HCT116 (cell line): Measurements from ENCODE around the gene TES. TPM values are rescaled to one million over a fixed set of nuclear protein-coding genes. Genes with fewer than 3 reads are reported as not detected.

Experiments used
- ATAC-seq: fragments of 200-7000 bp; cut with Tn5 transposase; 2 replicates; pipeline ENCODE4 v1.9.1; 2020; ENCODE audit warnings: mild to moderate bottlenecking, moderate library complexity
- BruUV-seq: library from RNA; stranded (reverse); fragments of 400-500 nt; replicated peaks from 2 replicates; lab custom pipeline; 2021; lab: Mats Ljungman, UMichigan
- CTCF ChIA-PET: fragments of 300-600 bp; sonication (Branson Sonifier 250); formaldehyde crosslinking; loops from one replicate; lab custom pipeline; 2021; ENCODE audit warnings: antibody characterized with exemption; lab: Charles Lee
- POLR2A ChIA-PET: fragments of 300-600, 350-600 bp; sonication (Branson Sonifier 250); formaldehyde crosslinking; loops from one replicate; lab custom pipeline; 2021; ENCODE audit warnings: antibody characterized with exemption; lab: Charles Lee
- RAD21 ChIA-PET, 2 experiments: fragments of 300-600 bp; sonication (Branson Sonifier 250); formaldehyde crosslinking; loops; one replicate each; lab custom pipeline; 2023; ENCODE audit warnings: low total read pairs in 2 of 2; ENCODE audit not compliant: uncharacterized antibody in 2 of 2, unreplicated experiment in 2 of 2, low non-redundant PET in 1 of 2; lab: Charles Lee
- DNase-seq: peaks from one replicate; pipeline ENCODE4 v3.0.0-alpha.2; 2010; ENCODE audit warnings: low read depth, low spot score
- H2AFZ ChIP-seq: fragments of 200-600 bp; shearing (Covaris generic), sonication (generic); 2 replicates; pipeline ENCODE4 v1.6.1; 2017; ENCODE audit warnings: low read depth, mixed run types, mixed read lengths, antibody characterized with exemption, low read length; ENCODE audit not compliant: poor library complexity, severe bottlenecking
- H3K27ac ChIP-seq: 2 replicates; pipeline ENCODE4 v1.5.1; 2012; ENCODE audit warnings: low read depth, low read length
- H3K27me3 ChIP-seq: fragments of 200-600 bp; sonication (generic); 2 replicates; pipeline ENCODE4 v1.6.1; 2016; ENCODE audit warnings: mixed run types, low read length, mixed read lengths; ENCODE audit not compliant: insufficient read depth
- H3K36me3 ChIP-seq, 2 experiments: fragments of 200-500 bp in 1 of 2; fragments of 200-600 bp in 1 of 2; sonication (Bioruptor generic) in 1 of 2; sonication (generic) in 1 of 2; 2 replicates each; pipeline versions ENCODE4 v1.5.1 to v1.6.1; 2014 to 2016; ENCODE audit warnings: low read length in 2 of 2, inconsistent platforms in 1 of 2, mixed read lengths in 1 of 2, mixed run types in 1 of 2; ENCODE audit not compliant: insufficient read depth in 2 of 2, control insufficient read depth in 1 of 2
- H3K4me1 ChIP-seq, 2 experiments: fragments of 200-600 bp in 1 of 2; sonication (generic) in 1 of 2; 2 replicates each; pipeline versions ENCODE4 v1.5.1 to v1.6.1; 2012 to 2017; ENCODE audit warnings: low read length in 2 of 2, inconsistent platforms in 1 of 2, mild to moderate bottlenecking in 1 of 2, mixed read lengths in 1 of 2, mixed run types in 1 of 2, moderate library complexity in 1 of 2; ENCODE audit not compliant: insufficient read depth in 2 of 2, control insufficient read depth in 1 of 2
- H3K4me2 ChIP-seq: fragments of 200-600 bp; sonication (generic); 2 replicates; pipeline ENCODE4 v1.6.1; 2017; ENCODE audit warnings: mixed run types, low read length, mixed read lengths
- H3K4me3 ChIP-seq, 2 experiments: fragments of 200-600 bp in 1 of 2; sonication (generic) in 1 of 2; replicated peaks in 1 of 2; 2 replicates each; pipeline ENCODE4 v1.5.1; 2011 to 2016; ENCODE audit warnings: low read length in 2 of 2, control low read depth in 1 of 2, low read depth in 1 of 2, mild to moderate bottlenecking in 1 of 2, mixed read lengths in 1 of 2, mixed run types in 1 of 2
- H3K79me2 ChIP-seq: fragments of 200-600 bp; sonication (generic); 2 replicates; pipeline ENCODE4 v1.6.1; 2017; ENCODE audit warnings: mild to moderate bottlenecking, mixed run types, low read length, moderate library complexity, mixed read lengths; ENCODE audit not compliant: insufficient read depth
- H3K9ac ChIP-seq: fragments of 200-600 bp; sonication (generic); 2 replicates; pipeline ENCODE4 v1.6.1; 2016; ENCODE audit warnings: low read length, mixed read lengths
- H3K9me2 ChIP-seq: fragments of 200-600 bp; sonication (generic), shearing (Covaris generic); 2 replicates; pipeline ENCODE4 v1.6.1; 2017; ENCODE audit warnings: mixed run types, mild to moderate bottlenecking, moderate library complexity; ENCODE audit not compliant: insufficient read depth
- H3K9me3 ChIP-seq, 2 experiments: fragments of 200-500 bp in 1 of 2; fragments of 200-600 bp in 1 of 2; sonication (Bioruptor generic) in 1 of 2; sonication (generic) in 1 of 2; 2 replicates each; pipeline ENCODE4 v1.6.1; 2014 to 2017; ENCODE audit warnings: low read length in 2 of 2, mixed read lengths in 2 of 2, inconsistent platforms in 1 of 2, low read depth in 1 of 2, mild to moderate bottlenecking in 1 of 2, mixed run types in 1 of 2, moderate library complexity in 1 of 2; ENCODE audit not compliant: control insufficient read depth in 1 of 2, insufficient read depth in 1 of 2
- H4K20me1 ChIP-seq: fragments of 200-600 bp; sonication (generic), shearing (Covaris generic); 2 replicates; pipeline ENCODE4 v1.6.1; 2017; ENCODE audit warnings: mixed run types, mild to moderate bottlenecking, moderate library complexity; ENCODE audit not compliant: insufficient read depth
- ATF3 ChIP-seq: IDR thresholded peaks from 2 replicates; pipeline ENCODE4 v1.6.1; 2012
- CBX3 ChIP-seq: IDR thresholded peaks from 2 replicates; pipeline ENCODE4 v1.6.1; 2012; ENCODE audit warnings: low read depth
- CEBPB ChIP-seq: IDR thresholded peaks from 2 replicates; pipeline ENCODE4 v1.6.1; 2012; ENCODE audit warnings: low read depth
- EGR1 ChIP-seq: IDR thresholded peaks from 2 replicates; pipeline ENCODE4 v1.6.1; 2012; ENCODE audit warnings: low read depth
- ELF1 ChIP-seq: IDR thresholded peaks from 2 replicates; pipeline ENCODE4 v1.6.1; 2012; ENCODE audit warnings: low read depth, borderline replicate concordance
- EZH2 ChIP-seq: fragments of 200-600 bp; sonication (generic); IDR thresholded peaks from 2 replicates; pipeline ENCODE4 v1.6.1; 2017; ENCODE audit warnings: antibody characterized with exemption, mixed run types
- EZH2phosphoT487 ChIP-seq: fragments of 200-600 bp; IDR thresholded peaks from 2 replicates; pipeline ENCODE4 v1.6.1; 2018; ENCODE audit warnings: antibody characterized with exemption, borderline replicate concordance
- FOSL1 ChIP-seq: IDR thresholded peaks from 2 replicates; pipeline ENCODE4 v1.6.1; 2012; ENCODE audit warnings: low read depth
- JUND ChIP-seq: IDR thresholded peaks from 2 replicates; pipeline ENCODE4 v1.6.1; 2012
- MAX ChIP-seq: IDR thresholded peaks from 2 replicates; pipeline ENCODE4 v1.6.1; 2012
- POLR2A ChIP-seq: IDR thresholded peaks from 2 replicates; pipeline ENCODE4 v1.7.0; 2011; ENCODE audit warnings: borderline replicate concordance; ENCODE audit not compliant: insufficient read depth, insufficient read length; ENCODE audit errors: extremely low read depth
- RAD21 ChIP-seq: IDR thresholded peaks from 2 replicates; pipeline ENCODE4 v1.6.1; 2012; ENCODE audit warnings: low read depth, mild to moderate bottlenecking
- REST ChIP-seq: IDR thresholded peaks from 2 replicates; pipeline ENCODE4 v1.6.1; 2012; ENCODE audit warnings: low read depth
- SIN3A ChIP-seq: IDR thresholded peaks from 2 replicates; pipeline ENCODE4 v1.6.1; 2012; ENCODE audit warnings: low read depth
- SP1 ChIP-seq: IDR thresholded peaks from 2 replicates; pipeline ENCODE4 v1.6.1; 2012; ENCODE audit warnings: low read depth
- SRF ChIP-seq: IDR thresholded peaks from 2 replicates; pipeline ENCODE4 v1.6.1; 2012; ENCODE audit warnings: low read depth
- TCF7L2 ChIP-seq: IDR thresholded peaks from 2 replicates; pipeline ENCODE4 v1.7.0; 2011; ENCODE audit warnings: borderline replicate concordance, inconsistent platforms; ENCODE audit not compliant: insufficient read depth, insufficient read length; ENCODE audit errors: extremely low read depth
- YY1 ChIP-seq: IDR thresholded peaks from 2 replicates; pipeline ENCODE4 v1.6.1; 2011; ENCODE audit warnings: low read length, low read depth, moderate library complexity, mild to moderate bottlenecking; ENCODE audit not compliant: insufficient replicate concordance; ENCODE audit errors: extremely low read depth
- ZBTB33 ChIP-seq: IDR thresholded peaks from 2 replicates; pipeline ENCODE4 v1.6.1; 2011; ENCODE audit warnings: mild to moderate bottlenecking, low read length, moderate library complexity; ENCODE audit not compliant: insufficient replicate concordance; ENCODE audit errors: extremely low read depth
- ZFX ChIP-seq: fragments of 450-650 bp; IDR thresholded peaks from 2 replicates; pipeline ENCODE4 v1.6.1; 2017
- ZNF274 ChIP-seq: fragments of 200-500 bp; sonication (Bioruptor generic); IDR thresholded peaks from 2 replicates; pipeline ENCODE4 v1.6.1; 2014; ENCODE audit warnings: mild to moderate bottlenecking, low read depth, low read length, inconsistent platforms
- intact Hi-C: fragments of 100-400 bp; cut with micrococcal nuclease; formaldehyde crosslinking; loops from 2 replicates; pipeline ENCODE4 v1.10.0; 2022
- total RNA-seq: library from RNA; stranded (reverse); gene quantifications from one replicate; pipeline ENCODE4 v1.2.1, GENCODE V29; 2021; ENCODE audit not compliant: unreplicated experiment

Gene TES
- total RNA-seq, 1 experiment from 2014 or later: 129 TPM

GRCh38 chr7:116211006-116211912, 920 bp downstream of the TES start:
- H3K27ac ChIP-seq: peak overlapping the region; percentile 86
- no peaks in the 10 kb centered on the region for H4K20me1 ChIP-seq
- ChIA-PET CTCF (interaction anchor here (1.1 to 2.4 kb wide), 3 partner anchors 24 to 31 kb away, joined by 3 to 12 read pairs (median 3); no protein-coding TSS in a partner anchor), POLR2A (interaction anchor here (1.1 to 3.3 kb wide), 8 partner anchors 8 to 315 kb away, joined by 3 to 15 read pairs (median 4); no protein-coding TSS in a partner anchor), RAD21 (no interaction called here)
- H3K9me2 ChIP-seq: no peaks in the 10 kb centered on the region
- DNase-seq: peak; percentile 93
- H3K9me3 ChIP-seq: no peaks in the 10 kb centered on the region
- ATAC-seq: peak; percentile 79
- BruUV-seq: TSS peak; percentile 99
- H3K9ac ChIP-seq: peak overlapping the region; percentile 90
- H3K4me1 ChIP-seq: peaks cover 47 to 57% of the 10 kb centered on the region in 2 experiments
- peaks cover 56% of the 10 kb centered on the region for H3K79me2 ChIP-seq
- H3K4me3 ChIP-seq: peak overlapping the region; percentile 76 to 91
- no peaks in the 10 kb centered on the region for H3K36me3 ChIP-seq
- H3K4me2 ChIP-seq: peak overlapping the region; percentile 82
- intact Hi-C loops: no loop called here
- no peak overlapping the region for H2AFZ ChIP-seq
- H3K27me3 ChIP-seq: no peaks in the 10 kb centered on the region
- no peak for TF ChIP-seq TCF7L2
- peak; percentile 75 for TF ChIP-seq YY1
- no peak for TF ChIP-seq RAD21
- TF ChIP-seq JUND: peak; percentile 84
- TF ChIP-seq CEBPB: peak; percentile 60
- no peak for TF ChIP-seq SRF
- no peak for TF ChIP-seq ZFX
- peak; percentile 55 for TF ChIP-seq MAX
- TF ChIP-seq SIN3A: peak; percentile 91
- TF ChIP-seq CBX3: peak; percentile 78
- peak; percentile 86 for TF ChIP-seq FOSL1
- TF ChIP-seq REST: no peak
- TF ChIP-seq SP1: peak; percentile 77
- no peak for TF ChIP-seq EZH2phosphoT487
- no peak for TF ChIP-seq ELF1
- no peak for TF ChIP-seq ZNF274
- TF ChIP-seq ATF3: 0 out of 2 replicates have a peak, but pooled peaks have one; percentile 58
- TF ChIP-seq EGR1: no peak
- TF ChIP-seq EZH2: no peak
- TF ChIP-seq POLR2A: peak; percentile 78
- TF ChIP-seq ZBTB33: no peak
